Measurements from ENCODE around the gene SCO2.
"Not testable (repeated sequence)": the region's sequence is repeated elsewhere in the genome, so short reads cannot be mapped to it uniquely, and the experiment has no call there.

Gene SCO2

DNA sequence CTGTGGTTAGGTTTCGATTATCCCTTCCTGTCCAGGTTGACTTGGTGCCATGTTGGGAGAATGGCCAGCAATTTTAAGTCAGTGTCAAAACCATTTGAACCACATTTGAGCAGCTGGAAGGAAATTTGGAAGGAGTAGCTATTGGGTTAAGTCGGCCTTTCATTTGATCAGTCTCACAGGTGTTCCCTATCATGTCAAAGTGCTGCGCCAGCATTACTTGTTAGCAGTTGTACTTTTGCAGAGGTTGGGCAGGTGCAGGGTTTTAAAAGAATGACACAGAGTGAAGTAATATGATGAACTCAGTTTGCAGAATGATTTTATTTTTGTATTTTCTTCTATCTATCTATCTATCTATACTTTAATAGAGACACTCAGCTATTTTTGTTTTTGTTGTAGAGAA is 10.8 kb upstream of the SCO2 start:
- TF ChIP-seq, protein P1, sequence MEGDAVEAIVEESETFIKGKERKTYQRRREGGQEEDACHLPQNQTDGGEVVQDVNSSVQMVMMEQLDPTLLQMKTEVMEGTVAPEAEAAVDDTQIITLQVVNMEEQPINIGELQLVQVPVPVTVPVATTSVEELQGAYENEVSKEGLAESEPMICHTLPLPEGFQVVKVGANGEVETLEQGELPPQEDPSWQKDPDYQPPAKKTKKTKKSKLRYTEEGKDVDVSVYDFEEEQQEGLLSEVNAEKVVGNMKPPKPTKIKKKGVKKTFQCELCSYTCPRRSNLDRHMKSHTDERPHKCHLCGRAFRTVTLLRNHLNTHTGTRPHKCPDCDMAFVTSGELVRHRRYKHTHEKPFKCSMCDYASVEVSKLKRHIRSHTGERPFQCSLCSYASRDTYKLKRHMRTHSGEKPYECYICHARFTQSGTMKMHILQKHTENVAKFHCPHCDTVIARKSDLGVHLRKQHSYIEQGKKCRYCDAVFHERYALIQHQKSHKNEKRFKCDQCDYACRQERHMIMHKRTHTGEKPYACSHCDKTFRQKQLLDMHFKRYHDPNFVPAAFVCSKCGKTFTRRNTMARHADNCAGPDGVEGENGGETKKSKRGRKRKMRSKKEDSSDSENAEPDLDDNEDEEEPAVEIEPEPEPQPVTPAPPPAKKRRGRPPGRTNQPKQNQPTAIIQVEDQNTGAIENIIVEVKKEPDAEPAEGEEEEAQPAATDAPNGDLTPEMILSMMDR (conservative IDR thresholded peaks at IDR 0.05; ENCODE audit: control insufficient read depth, insufficient read depth, low read depth, low read length): no peak
- H3K4me3 ChIP-seq (ENCODE audit: control insufficient read depth, low read depth, low read length): no peak overlapping the region
- DNase-seq (ENCODE audit: low read depth): no peak

DNA sequence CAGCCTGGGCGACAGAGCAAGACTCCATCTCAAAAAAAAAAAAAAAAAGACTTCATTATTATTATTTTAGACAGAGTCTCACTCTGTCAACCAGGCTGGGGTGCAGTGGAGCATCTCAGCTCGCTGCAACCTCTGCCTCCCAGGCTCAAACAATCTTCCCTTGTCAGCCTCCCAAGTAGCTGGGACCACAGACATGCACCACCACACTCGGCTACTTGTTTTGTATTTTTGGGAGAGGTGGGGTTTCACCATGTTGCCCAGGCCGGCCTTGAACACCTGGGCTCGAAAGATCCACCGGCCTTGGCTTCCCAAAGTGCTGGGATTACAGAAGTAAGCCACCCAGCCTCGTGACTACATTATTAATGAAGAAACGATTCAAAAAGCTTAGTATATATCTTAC is 9.7 kb upstream of the SCO2 start:
- no peak overlapping the region for H3K4me3 ChIP-seq (ENCODE audit: control insufficient read depth, low read depth, low read length)
- no peak for DNase-seq (ENCODE audit: low read depth)
- TF ChIP-seq, protein P1 (conservative IDR thresholded peaks at IDR 0.05; ENCODE audit: control insufficient read depth, insufficient read depth, low read depth, low read length): no peak

DNA sequence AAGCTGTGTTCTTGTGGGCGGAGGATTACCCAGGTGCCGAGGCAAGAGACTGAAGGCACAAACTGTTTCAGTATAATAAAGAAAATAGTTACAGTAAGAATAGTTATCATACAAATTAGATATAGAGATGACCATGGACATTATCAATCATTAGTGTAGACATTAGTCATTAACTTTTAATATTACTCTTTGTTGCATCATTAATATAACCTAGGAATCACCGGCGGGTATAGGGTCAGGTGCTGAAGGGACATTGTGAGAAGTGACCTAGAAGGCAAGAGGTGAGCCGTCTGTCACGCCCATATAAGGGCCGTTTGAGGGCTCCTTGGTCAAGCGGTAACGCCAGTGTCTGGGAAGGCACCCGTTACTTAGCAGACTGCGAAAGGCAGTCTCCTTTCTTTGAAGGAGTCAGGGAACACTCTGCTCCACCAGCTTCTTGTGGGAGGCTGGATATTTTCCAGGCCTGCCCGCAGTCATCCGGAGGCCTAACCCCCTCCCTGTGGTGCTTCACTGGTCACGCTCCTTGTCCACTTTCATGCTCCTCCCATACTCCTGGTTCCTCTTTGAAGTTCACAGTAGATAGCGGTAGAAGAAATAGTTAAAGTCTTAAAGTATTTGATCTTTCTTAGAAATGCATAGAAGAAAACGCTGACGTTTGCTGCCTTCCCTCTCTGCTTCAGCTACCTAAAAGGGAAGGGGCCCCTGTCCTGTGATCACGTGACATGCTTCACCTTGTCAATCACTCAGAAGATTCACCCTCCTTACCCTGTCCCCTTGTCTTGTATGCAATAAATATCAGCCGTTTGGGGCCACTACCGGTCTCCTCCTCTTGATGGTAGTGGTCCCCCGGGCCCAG is 8.7 kb upstream of the SCO2 start:
- H3K4me3 ChIP-seq (ENCODE audit: control insufficient read depth, low read depth, low read length): not testable (repeated sequence)
- peak; percentile 74 for DNase-seq (ENCODE audit: low read depth)

DNA sequence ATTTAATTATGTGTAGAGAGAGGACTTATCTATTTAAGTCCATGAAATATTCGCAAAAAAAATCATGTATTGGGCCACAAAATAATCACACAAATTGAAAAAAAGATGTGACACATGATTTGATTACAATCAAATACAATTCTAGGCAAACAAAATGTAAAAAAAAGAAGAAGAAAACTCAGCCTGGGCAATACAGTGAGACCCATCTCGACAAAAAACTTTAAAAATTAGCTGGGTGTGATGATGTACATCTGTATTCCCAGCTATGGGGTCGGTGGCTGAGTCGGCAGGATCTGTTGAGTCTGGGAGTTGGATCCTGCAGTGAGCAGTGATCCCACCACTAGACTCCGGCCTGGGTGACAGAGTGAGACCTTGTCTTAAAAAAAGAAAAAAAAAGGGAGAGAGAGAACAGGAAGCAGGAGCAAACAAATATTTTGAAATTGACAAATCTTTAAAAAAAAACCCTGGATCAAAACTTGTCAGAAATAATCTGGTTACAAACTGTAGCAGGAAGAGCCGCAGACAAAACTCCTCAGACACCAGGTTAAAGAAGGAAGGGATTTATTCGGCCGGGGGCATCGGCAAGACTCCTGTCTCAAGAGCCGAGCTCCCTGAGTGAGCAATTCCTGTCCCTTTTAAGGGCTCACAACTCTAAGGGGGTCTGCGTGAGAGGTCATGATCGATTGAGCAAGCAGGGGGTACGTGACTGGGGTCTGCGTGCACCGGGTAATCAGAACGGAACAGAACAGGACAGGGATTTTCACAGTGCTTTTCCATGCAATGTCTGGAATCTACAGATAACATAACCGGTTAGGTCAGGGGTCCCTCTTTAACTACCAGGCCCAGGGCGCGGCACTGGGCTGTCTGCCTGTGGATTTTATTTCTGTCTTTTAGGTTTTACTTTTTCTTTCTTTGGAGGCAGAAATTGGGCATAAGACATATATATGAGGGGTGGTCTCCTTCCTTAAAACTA is 7.7 kb upstream of the SCO2 start:
- H3K4me3 ChIP-seq (ENCODE audit: control insufficient read depth, low read depth, low read length): no peak overlapping the region
- DNase-seq (ENCODE audit: low read depth): no peak
- TF ChIP-seq, protein P1 (conservative IDR thresholded peaks at IDR 0.05; ENCODE audit: control insufficient read depth, insufficient read depth, low read depth, low read length): no peak

DNA sequence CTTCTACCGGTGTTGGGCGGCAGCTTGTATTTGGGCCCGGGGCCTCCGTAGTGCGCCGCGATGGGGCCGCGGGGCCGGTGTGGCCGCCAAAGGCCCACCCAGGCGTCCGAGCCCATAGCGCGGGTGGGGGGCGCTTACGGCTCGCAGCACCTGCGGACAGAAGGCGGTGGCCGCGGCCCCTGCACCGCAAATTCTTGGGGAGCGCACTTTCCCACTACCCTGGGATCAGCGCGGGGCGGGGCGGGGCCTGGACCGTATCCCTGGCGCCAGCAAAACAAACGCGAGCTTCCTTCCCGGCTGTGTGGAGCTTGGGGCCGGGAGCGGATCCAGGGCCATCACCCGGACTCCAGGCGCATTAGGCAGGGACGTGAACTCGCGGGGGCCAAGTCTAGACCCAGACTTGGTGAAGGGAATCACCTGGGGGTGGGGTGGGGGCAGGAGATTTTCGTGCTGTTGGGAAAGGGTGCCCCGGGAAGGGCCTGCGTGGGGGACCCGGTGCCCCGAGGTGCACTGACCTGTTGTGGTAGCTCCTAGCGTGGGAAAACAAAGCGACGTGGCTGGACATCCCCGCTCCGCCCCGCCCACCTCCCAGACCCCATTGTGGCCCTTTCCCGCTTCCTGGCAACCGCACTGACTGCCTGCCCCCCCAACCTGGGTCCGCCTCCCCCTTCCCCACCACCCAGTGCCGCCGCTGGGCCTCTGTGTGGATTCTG is 6.7 kb upstream of the SCO2 start:
- TF ChIP-seq, protein P1 (conservative IDR thresholded peaks at IDR 0.05; ENCODE audit: control insufficient read depth, insufficient read depth, low read depth, low read length): no peak
- DNase-seq (ENCODE audit: low read depth): peak; percentile 52
- H3K4me3 ChIP-seq (ENCODE audit: control insufficient read depth, low read depth, low read length): peak overlapping the region; percentile 55

DNA sequence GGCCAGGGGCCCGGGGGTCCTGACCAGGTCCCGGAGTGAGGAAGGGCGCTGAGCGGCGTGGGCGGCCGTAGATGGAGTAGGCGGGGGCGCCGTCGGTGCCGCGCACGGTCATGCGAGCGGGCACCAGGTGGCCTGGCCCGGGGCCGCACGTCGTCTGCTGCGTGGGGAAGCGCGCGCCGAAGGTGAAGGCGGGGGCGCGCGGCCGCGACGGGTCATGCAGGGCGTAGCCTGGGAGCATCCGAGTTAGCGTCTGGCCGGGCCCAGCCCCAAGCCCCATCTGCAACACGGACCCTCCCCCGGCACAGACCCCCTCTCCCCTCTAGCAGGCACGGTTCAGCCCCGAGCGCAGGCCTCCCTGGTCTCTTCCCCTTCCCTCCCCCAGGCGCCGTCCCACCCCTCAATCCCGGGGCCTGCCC is 6.2 kb upstream of the SCO2 start:
- peak overlapping the region; percentile 55 for H3K4me3 ChIP-seq (ENCODE audit: control insufficient read depth, low read depth, low read length)
- TF ChIP-seq, protein P1 (conservative IDR thresholded peaks at IDR 0.05; ENCODE audit: control insufficient read depth, insufficient read depth, low read depth, low read length): no peak
- DNase-seq (ENCODE audit: low read depth): no peak
